Gastrocnemius medialis (tissue), 4 donors: ENCODE results near the gene HS2ST1. TPM values are rescaled to one million over a fixed set of nuclear protein-coding genes. Genes with fewer than 3 reads are reported as not detected.

Experiments used
- ATAC-seq, 2 donors: fragments of 150-250 bp; one replicate each; pipeline ENCODE4 v1.9.1; 2016
- DNase-seq, 2 donors: peaks; one replicate each; pipeline ENCODE4 v3.0.0-alpha.2; 2019
- H3K27ac ChIP-seq, 4 donors: fragments of 200-600 bp; sonication (generic); 1 replicate in 1 of 4; 2 replicates in 3 of 4; pipeline ENCODE4 v1.5.1; 2016 to 2018; ENCODE audit warnings: mild to moderate bottlenecking in 2 of 4, moderate library complexity in 1 of 4
- H3K27me3 ChIP-seq, 3 donors: fragments of 200-600 bp; sonication (generic) in 2 of 3; 1 replicate in 1 of 3; 2 replicates in 2 of 3; pipeline versions ENCODE4 v1.5.1 to v1.6.0; 2016 to 2019; ENCODE audit warnings: mild to moderate bottlenecking in 1 of 3, moderate library complexity in 1 of 3
- H3K36me3 ChIP-seq, 2 donors: fragments of 200-600 bp; sonication (generic) in 1 of 2; one replicate each; pipeline ENCODE4 v1.5.1; 2017 to 2018
- H3K4me1 ChIP-seq, 2 donors: fragments of 200-600 bp; sonication (generic) in 1 of 2; one replicate each; pipeline ENCODE4 v1.5.1; 2016 to 2017; ENCODE audit warnings: mild to moderate bottlenecking in 2 of 2
- H3K4me3 ChIP-seq, 4 donors: fragments of 200-600 bp; sonication (generic) in 3 of 4; 1 replicate in 1 of 4; 2 replicates in 3 of 4; pipeline ENCODE4 v1.5.1; 2016 to 2019; ENCODE audit warnings: mild to moderate bottlenecking in 2 of 4
- H3K9me3 ChIP-seq, 3 donors: fragments of 200-600 bp; sonication (generic) in 2 of 3; 1 replicate in 1 of 3; 2 replicates in 2 of 3; pipeline ENCODE4 v1.5.1; 2016 to 2019
- POLR2A ChIP-seq, 2 donors: fragments of 450-650 bp; IDR thresholded peaks; one replicate each; pipeline ENCODE4 v1.6.1; 2017; ENCODE audit warnings: antibody characterized with exemption in 2 of 2, mild to moderate bottlenecking in 2 of 2, moderate library complexity in 2 of 2
- in situ Hi-C, 4 donors: fragments of 200-750 bp; cut with MboI; loops; one replicate each; pipeline versions ENCODE4 v1.15.0 to v1.8.0; 2017; ENCODE audit warnings: low sequenced_read_pairs in 4 of 4
- intact Hi-C: fragments of 100-400 bp; cut with DNase I; formaldehyde crosslinking; loops from one replicate; pipeline ENCODE4 v1.15.1; 2023; ENCODE audit warnings: low total_unique reads
- total RNA-seq, 4 donors: library from RNA; depleted of rRNA; stranded (reverse); fragments of >200 nt; gene quantifications; one replicate each; pipeline versions ENCODE4 v1.1.0 to v1.2.3, GENCODE V29; 2016
- TF ChIP-seq, protein P1 (sequence below), 5 experiments: fragments of 450-650 bp in 3 of 5; fragments of 200-600 bp in 2 of 5; sonication (generic) in 2 of 5; IDR thresholded peaks in 4 of 5; conservative IDR thresholded peaks in 1 of 5; 1 replicate in 4 of 5; 2 replicates in 1 of 5; pipeline ENCODE4 v1.5.1; 2016 to 2019; ENCODE audit warnings: antibody characterized with exemption in 5 of 5, mild to moderate bottlenecking in 3 of 5, moderate library complexity in 3 of 5

HS2ST1 gene
- total RNA-seq, 4 donors from 2014 or later = 4.1 to 8.2 (median 6.8) TPM

DNA sequence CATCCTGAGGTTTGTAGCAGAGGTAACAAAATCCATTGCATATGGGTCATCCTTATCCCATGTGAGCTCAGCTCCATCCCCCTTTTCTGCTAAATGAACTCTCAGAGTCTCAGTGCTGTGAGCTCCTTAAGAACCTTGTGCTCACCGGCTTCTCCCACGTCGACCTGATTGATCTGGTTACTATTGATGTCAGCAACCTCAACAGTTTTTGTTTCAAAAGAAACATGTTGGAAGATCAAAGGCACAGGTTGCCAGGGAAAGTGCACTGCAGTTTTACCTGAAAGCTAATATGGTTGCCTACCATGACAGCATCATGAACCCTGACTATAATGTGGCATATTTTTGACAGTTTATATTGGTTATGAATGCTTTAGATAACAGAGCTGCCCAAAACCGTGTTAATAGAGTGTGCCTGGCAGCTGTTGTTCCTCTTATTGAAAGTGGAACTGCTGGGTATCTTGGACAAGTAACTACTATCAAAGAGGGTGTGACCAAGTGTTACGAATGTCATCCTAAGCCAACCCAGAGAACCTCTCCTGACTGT, 131.4 kb downstream of the HS2ST1 start:
- Histone ChIP-seq H3K27ac (no peak overlapping the region), H3K4me3 (no peak overlapping the region), H3K4me1 (no peaks in the 10 kb centered on the region), H3K9me3 (peaks cover 0 to 11% (median 0%) of the 10 kb centered on the region in 3 donors), H3K27me3 (no peaks in the 10 kb centered on the region), H3K36me3 (no peaks in the 10 kb centered on the region)
- DNase-seq = no peak
- intact Hi-C loops (no loop called here), in situ Hi-C loops (no loop called here)
- TF ChIP-seq, protein P1, sequence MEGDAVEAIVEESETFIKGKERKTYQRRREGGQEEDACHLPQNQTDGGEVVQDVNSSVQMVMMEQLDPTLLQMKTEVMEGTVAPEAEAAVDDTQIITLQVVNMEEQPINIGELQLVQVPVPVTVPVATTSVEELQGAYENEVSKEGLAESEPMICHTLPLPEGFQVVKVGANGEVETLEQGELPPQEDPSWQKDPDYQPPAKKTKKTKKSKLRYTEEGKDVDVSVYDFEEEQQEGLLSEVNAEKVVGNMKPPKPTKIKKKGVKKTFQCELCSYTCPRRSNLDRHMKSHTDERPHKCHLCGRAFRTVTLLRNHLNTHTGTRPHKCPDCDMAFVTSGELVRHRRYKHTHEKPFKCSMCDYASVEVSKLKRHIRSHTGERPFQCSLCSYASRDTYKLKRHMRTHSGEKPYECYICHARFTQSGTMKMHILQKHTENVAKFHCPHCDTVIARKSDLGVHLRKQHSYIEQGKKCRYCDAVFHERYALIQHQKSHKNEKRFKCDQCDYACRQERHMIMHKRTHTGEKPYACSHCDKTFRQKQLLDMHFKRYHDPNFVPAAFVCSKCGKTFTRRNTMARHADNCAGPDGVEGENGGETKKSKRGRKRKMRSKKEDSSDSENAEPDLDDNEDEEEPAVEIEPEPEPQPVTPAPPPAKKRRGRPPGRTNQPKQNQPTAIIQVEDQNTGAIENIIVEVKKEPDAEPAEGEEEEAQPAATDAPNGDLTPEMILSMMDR (IDR thresholded peaks at IDR 0.05 in 4 of 5, conservative IDR thresholded peaks at IDR 0.05 in 1 of 5) = no peak
- no peak for TF ChIP-seq POLR2A (IDR thresholded peaks at IDR 0.05)
- no peak for ATAC-seq

DNA sequence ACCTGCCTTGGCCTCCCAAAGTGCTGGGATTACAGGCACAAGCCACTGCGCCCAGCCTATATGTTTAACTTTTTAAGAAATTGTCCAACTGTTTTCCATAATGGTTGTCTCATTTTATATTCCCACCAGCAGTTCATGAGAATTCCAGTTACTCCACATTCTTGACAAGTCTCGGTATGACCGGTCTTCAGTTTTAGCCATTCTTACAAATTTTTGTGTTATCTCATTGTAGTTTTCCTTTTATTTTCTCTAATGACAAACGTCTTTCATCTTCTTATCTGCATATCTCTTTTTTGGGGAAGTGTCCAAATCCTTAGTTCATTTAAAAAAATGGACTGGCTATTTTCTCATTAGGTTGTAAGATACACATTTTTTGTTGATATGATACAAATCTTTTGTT, 132.5 kb downstream of the HS2ST1 start:
- Histone ChIP-seq H3K9me3 (peaks cover 0 to 11% (median 0%) of the 10 kb centered on the region in 3 donors), H3K27ac (no peak overlapping the region), H3K4me3 (no peak overlapping the region), H3K4me1 (no peaks in the 10 kb centered on the region), H3K27me3 (no peaks in the 10 kb centered on the region), H3K36me3 (no peaks in the 10 kb centered on the region)
- intact Hi-C loops = no loop called here
- in situ Hi-C loops = no loop called here
- no peak for ATAC-seq
- TF ChIP-seq, protein P1 (IDR thresholded peaks at IDR 0.05 in 4 of 5, conservative IDR thresholded peaks at IDR 0.05 in 1 of 5) = no peak
- no peak for TF ChIP-seq POLR2A (IDR thresholded peaks at IDR 0.05)
- DNase-seq = no peak

DNA sequence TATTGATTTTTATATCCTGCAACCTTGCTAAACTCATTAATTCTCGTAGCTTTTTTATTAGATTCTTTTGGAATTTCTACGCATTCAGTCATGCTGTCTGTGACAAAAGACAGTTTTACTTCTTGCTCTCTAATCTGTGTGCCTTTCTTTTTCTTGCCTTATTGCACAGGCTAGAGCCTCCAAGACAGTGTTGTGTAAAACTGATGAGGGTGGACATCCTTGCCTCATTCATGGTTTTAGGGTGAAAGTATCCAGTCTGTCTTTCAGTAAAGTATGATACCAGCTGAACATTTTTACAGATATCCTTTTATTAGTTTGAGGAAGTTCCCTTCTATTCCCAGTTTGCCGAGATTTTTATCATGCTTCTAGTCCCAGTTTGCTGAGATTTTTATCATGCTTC, 133.8 kb downstream of the HS2ST1 start:
- no peak overlapping the region for H3K4me3 ChIP-seq
- DNase-seq (no peak), ATAC-seq (no peak)
- TF ChIP-seq, protein P1 (IDR thresholded peaks at IDR 0.05 in 4 of 5, conservative IDR thresholded peaks at IDR 0.05 in 1 of 5) = no peak
- no peak for TF ChIP-seq POLR2A (IDR thresholded peaks at IDR 0.05)
- no peaks in the 10 kb centered on the region for H3K36me3 ChIP-seq
- no peaks in the 10 kb centered on the region for H3K4me1 ChIP-seq
- H3K27ac ChIP-seq = no peak overlapping the region
- intact Hi-C loops = no loop called here
- in situ Hi-C loops = no loop called here
- peaks cover 0 to 11% (median 0%) of the 10 kb centered on the region in 3 donors for H3K9me3 ChIP-seq
- no peaks in the 10 kb centered on the region for H3K27me3 ChIP-seq

DNA sequence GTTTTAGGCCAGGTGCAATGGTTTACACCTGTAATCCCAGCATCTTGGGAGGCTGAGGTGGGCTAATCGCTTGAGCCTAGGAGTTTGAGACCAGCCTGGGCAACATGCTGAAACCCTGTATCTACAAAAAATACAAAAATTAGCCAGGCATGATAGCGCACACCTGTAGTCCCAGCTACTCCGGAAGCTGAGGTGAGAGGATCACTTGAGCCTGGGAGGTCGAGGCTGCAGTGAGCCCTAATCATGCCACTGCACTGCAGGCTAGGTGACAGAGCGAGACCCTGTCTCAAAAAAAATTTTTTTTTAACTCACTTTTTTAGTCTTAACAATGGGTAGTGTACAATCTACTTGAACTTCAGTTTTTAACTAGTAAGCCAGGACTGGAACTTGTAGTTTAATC, 137.5 kb downstream of the HS2ST1 start:
- ATAC-seq = no peak
- H3K27me3 ChIP-seq = no peaks in the 10 kb centered on the region
- H3K36me3 ChIP-seq = no peaks in the 10 kb centered on the region
- no peak for TF ChIP-seq POLR2A (IDR thresholded peaks at IDR 0.05)
- TF ChIP-seq, protein P1 (IDR thresholded peaks at IDR 0.05 in 4 of 5, conservative IDR thresholded peaks at IDR 0.05 in 1 of 5) = no peak
- no peaks in the 10 kb centered on the region for H3K4me1 ChIP-seq
- DNase-seq = no peak
- in situ Hi-C loops = loop anchor here in 1 of 4 donors (25.0 kb wide), 1 partner anchor 665 kb away; the partner anchor contains the start of gene ODF2L
- peaks cover 0 to 11% (median 0%) of the 10 kb centered on the region in 3 donors for H3K9me3 ChIP-seq
- intact Hi-C loops = no loop called here
- no peak overlapping the region for H3K4me3 ChIP-seq
- H3K27ac ChIP-seq = no peak overlapping the region

DNA sequence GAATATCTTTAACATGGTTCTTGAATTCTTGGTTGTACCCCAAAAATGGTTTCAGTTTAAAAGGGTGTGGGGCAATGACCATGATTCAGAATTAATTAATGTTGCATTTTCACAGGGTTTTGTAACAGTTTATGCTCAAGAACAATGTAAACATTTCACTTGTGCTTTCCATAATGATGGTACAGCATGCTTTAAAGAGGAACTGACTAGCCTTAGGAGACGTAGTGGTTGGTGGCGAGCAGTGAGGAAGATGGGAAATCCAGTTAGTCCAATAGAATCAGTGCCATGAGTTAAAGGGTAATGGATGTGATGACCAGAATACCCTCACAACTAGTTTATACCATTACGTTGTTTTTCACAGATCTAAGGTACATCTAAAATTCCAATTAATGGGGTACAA, 138.0 kb downstream of the HS2ST1 start:
- in situ Hi-C loops = loop anchor here in 1 of 4 donors (25.0 kb wide), 1 partner anchor 665 kb away; the partner anchor contains the start of gene ODF2L
- H3K4me3 ChIP-seq = no peak overlapping the region
- ATAC-seq = no peak

More for the DNA sequence above, 138.0 kb downstream of the HS2ST1 start:
- Histone ChIP-seq H3K36me3 (no peaks in the 10 kb centered on the region), H3K9me3 (peaks cover 0 to 10% (median 0%) of the 10 kb centered on the region in 3 donors), H3K27me3 (no peaks in the 10 kb centered on the region), H3K4me1 (no peaks in the 10 kb centered on the region), H3K27ac (no peak overlapping the region)
- DNase-seq = no peak
- intact Hi-C loops = no loop called here
- TF ChIP-seq POLR2A (IDR thresholded peaks at IDR 0.05) = no peak
- TF ChIP-seq, protein P1 (IDR thresholded peaks at IDR 0.05 in 4 of 5, conservative IDR thresholded peaks at IDR 0.05 in 1 of 5) = no peak
